Globus pallidus (tissue), 1 donor: ENCODE measurements around the gene AMBRA1.

ENCODE experiments used
- DNase-seq: peaks from one replicate; pipeline ENCODE4 v3.0.0-alpha.2; 2015; ENCODE audit warnings: low spot score

Gene AMBRA1

GRCh38 chr11:46475051-46475925, 118.5 kb downstream of the AMBRA1 start:
- no peak for DNase-seq

DNA sequence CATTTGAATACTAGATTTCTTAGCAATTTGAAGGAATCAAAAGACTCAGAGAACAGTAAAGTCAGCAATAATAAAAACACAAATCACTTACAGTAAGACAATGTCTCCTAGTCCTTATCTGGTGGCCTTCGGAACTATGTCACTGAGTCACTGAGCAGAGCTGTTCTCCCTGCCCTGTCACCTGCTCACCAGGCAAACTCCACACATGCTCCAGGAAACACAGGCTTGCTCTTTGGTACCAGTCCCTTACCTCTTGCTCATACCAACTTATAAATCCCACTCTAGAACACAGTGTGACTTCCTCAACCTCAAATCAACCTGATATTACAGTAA, 121.2 kb downstream of the AMBRA1 start:
- DNase-seq: no peak

- DNase-seq: no peak
These were observed 121.7 kb downstream of the AMBRA1 start for GRCh38 chr11:46471943-46472661.

DNA sequence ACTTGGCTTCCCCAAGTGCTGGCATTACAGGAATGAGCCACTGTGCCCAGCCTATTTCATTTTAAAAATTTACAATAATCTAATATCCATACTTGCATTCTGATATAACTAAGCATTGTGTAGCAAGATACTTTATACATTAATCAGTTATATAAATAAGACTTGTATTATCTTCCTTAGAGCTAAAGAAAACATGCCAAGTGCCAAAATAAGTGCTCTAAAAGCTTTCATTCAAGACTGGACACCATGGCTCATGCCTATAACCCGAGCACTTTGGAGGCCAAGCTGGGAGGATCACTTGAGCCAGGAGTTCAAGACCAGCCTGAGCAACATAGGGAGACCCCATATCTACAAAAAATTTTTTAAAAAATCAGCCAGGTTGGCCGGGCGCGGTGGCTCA, 123.9 kb downstream of the AMBRA1 start:
- DNase-seq: no peak

DNA sequence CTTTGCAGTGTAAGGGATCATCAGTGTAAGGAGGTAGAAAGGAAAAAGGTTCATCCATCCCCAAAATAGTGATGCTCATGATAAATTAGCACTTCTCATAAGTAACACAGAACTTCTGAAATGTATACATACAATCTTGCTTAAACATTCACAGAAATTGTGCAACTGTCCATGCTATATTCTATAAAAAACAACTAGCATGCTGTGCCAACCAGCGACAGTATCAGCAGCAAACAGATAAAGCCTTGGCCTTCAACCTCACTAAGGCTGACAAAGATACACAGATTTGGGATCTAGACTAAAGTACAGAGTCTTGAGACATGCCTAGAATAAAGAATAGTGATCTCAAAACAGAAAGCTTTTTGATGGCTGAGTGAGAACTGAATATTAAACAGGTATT, 128.1 kb downstream of the AMBRA1 start:
- no peak for DNase-seq

DNA sequence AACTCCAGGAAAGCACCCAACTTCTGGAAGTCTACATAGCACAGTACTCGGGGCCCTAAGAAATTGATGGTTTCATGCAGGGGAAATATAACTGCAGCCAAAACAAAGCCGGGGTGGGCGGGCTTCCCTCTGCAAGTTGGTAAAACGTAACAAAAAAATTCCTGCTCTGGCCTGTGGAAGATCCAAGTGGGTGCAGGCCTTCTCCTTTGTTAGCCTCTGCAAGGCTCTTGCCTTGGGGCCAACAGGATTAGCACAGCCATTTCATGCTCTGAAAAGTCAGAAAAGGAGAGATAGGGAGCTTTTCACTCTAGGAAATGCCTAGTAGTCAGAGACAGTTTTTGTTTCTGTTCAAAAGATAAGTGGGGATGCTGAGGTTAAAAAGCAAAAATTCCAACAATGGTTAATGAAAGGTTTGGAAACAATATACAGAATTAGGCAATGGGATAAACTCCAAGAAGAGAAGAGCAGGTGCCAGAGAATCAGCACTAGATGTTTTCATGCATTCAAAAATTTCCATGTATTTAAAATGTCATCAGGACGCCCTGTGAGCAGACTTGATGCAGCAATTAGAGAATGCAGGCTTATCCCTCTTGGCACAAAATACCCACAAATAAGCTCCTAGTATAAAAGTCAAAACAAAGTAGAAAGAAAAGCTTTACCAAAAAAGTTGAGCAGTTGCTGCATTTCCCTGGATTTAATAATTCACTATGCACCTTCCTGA, 130.0 kb downstream of the AMBRA1 start:
- no peak for DNase-seq

GRCh38 chr11:46461461-46461927, 132.3 kb downstream of the AMBRA1 start:
- no peak for DNase-seq

DNA sequence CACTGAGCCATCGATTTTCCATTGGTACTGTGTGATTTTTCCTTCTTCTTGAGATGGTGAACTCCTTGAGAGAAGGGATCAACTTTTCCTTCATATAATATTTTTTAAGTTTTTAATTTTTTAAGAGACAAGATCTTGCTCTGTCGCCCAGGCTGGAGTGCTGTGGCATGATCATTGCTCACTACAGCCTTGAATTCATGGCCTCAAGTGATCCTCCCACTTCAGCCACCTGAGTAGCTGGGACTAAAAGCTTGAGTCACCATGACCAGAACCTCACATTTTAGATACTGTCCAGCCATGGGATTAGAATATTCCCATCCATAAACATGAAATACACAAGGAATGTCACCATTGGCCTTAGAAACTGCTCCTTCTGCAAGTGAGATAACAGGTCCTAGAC, 135.3 kb downstream of the AMBRA1 start:
- DNase-seq: no peak

DNA sequence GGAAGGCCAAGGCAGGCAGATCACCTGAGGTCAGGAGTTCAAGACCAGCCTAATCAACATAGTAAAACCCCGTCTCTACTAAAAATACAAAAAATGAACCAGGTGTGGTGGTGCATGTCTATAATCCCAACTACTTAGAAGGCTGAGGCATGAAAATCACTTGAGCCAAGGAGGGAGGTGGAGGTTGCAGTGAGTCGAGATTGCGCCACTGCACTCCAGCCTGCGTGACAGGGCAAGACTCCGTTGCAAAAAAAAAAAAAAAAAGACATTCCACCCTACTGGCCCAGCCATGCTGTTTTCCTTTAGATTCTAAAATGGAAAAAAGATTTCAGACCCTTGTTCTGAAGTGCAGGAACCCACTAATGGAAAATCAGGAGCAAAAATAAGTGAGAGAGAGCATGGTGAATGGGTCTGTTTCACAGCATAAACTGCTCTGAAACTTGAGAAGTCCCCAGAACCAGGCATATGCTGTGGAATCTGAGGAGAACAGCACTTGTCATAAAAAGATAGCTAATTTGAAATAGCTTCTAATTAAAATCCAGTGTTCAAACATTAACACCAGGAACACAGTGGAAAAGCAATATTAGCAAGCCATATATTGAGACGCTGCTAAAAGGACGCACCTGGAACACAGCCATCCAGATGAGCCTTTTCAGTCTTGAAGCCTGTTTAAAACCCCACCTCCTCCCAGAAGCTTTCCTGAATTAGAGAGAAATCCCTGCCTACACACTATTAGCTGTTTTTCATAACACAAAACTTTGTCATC, 136.0 kb downstream of the AMBRA1 start:
- no peak for DNase-seq

GRCh38 chr11:46457021-46457420, 136.8 kb downstream of the AMBRA1 start:
- no peak for DNase-seq

GRCh38 chr11:46456269-46457001, 137.4 kb downstream of the AMBRA1 start:
- no peak for DNase-seq

DNA sequence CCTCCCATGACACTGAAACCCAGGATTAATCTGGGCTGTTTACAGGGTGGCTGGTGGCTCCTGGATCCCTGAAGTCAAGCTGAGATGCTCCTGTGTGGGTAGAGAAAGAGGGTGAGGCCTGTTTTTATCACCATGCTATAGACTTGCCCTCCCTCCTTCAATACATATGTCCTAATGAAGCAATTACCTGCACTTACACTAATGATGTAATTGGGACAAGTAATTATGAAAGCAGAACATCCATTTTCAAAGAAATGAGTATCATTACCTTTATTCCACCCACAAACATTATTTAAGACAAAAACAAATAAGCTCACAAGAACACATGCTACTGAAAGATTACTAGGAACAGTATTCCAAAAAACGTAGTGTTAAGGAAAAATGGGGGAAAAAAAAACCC, 138.0 kb downstream of the AMBRA1 start:
- no peak for DNase-seq

- no peak for DNase-seq
These were observed 140.8 kb downstream of the AMBRA1 start for GRCh38 chr11:46452918-46453517.

- DNase-seq: no peak
These were observed 142.1 kb downstream of the AMBRA1 start for GRCh38 chr11:46451759-46452158.

- DNase-seq: no peak
These were observed 142.9 kb downstream of the AMBRA1 start for GRCh38 chr11:46450846-46451477.

DNA sequence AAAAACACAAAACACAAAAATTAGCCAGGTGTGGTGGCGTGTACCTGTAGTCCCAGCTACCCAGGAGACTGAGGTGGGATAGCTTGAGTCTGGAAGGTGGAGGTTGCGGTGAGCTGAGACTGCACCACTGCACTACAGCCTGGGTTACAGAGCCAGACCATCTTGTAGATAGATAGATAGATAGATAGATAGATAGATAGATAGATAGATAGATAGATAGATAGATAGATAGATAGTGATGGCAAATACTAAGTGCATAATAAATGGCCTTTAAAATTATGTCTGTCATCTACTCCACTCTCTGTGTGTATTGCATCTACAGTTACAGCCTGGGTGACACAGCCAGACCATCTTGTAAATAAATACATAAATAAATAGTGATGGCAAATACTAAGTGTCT, 146.3 kb downstream of the AMBRA1 start:
- DNase-seq: no peak

GRCh38 chr11:46445920-46446771, 147.7 kb downstream of the AMBRA1 start:
- peak; percentile 26 for DNase-seq

- no peak for DNase-seq
These were observed 148.5 kb downstream of the AMBRA1 start for GRCh38 chr11:46445192-46445919.

GRCh38 chr11:46444305-46444704, 149.5 kb downstream of the AMBRA1 start:
- no peak for DNase-seq
